ENCODE measurements around the gene SLC15A2. TPM values are rescaled to one million over a fixed set of nuclear protein-coding genes. Genes with fewer than 3 reads are reported as not detected.

SLC15A2 gene
- polyA plus RNA-seq, 3 donors = 8.3 to 22.0 (median 15.8) TPM

- no peak for DNase-seq
Measured at GRCh38 chr3:121975702-121976302, 81.6 kb downstream of the SLC15A2 start.

GRCh38 chr3:121976727-121977126 lies 82.5 kb downstream of the SLC15A2 start:
- no peak for DNase-seq

GRCh38 chr3:121979246-121979645 lies 85.0 kb downstream of the SLC15A2 start:
- DNase-seq = no peak

GRCh38 chr3:121979734-121980449 lies 85.7 kb downstream of the SLC15A2 start:
- DNase-seq = no peak

- no peak for DNase-seq
Measured at GRCh38 chr3:121980450-121980796, 86.2 kb downstream of the SLC15A2 start.

GRCh38 chr3:121981473-121981872 lies 87.3 kb downstream of the SLC15A2 start:
- DNase-seq = no peak

DNA sequence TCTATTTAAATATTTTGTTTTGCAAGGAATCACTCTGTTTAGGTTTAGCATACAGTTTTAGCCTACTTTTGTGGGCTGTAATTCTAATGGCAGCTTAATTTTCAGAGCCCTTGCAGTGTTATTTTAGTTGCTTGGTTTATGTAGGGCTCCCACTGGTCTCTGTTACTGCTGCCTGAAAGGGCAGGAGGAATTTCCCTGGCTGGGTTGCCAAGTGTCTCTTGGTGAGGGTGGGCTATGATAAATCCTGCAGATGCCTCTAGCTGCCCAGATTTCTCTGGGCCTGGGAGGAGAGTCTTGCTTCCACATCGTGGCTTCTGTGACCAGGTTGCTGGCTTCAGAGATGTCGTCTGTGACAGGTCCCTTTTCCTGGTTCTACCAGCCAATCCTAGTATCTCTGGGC lies 91.6 kb downstream of the SLC15A2 start:
- no peak for DNase-seq

GRCh38 chr3:121988146-121988545 lies 93.9 kb downstream of the SLC15A2 start:
- DNase-seq = no peak

DNA sequence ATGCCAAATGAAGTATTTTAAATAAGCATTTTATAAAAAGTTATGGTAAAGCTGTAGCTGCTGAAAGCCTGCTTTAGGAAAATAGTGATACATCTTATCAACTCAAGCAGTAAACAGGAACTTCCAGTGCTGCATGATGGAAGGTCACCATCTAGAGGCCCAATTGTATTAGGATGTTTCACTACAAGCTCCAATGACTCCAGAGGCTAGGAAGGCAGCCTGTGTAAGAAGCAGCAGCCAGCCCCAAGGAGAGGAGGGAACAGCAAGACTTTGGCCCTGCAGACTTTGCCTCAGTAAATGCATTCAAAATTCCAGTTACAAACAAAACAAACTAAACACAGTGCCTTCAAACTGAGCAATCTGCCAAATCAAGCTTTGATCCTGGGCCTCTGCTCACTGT lies 95.7 kb downstream of the SLC15A2 start:
- no peak for DNase-seq

DNA sequence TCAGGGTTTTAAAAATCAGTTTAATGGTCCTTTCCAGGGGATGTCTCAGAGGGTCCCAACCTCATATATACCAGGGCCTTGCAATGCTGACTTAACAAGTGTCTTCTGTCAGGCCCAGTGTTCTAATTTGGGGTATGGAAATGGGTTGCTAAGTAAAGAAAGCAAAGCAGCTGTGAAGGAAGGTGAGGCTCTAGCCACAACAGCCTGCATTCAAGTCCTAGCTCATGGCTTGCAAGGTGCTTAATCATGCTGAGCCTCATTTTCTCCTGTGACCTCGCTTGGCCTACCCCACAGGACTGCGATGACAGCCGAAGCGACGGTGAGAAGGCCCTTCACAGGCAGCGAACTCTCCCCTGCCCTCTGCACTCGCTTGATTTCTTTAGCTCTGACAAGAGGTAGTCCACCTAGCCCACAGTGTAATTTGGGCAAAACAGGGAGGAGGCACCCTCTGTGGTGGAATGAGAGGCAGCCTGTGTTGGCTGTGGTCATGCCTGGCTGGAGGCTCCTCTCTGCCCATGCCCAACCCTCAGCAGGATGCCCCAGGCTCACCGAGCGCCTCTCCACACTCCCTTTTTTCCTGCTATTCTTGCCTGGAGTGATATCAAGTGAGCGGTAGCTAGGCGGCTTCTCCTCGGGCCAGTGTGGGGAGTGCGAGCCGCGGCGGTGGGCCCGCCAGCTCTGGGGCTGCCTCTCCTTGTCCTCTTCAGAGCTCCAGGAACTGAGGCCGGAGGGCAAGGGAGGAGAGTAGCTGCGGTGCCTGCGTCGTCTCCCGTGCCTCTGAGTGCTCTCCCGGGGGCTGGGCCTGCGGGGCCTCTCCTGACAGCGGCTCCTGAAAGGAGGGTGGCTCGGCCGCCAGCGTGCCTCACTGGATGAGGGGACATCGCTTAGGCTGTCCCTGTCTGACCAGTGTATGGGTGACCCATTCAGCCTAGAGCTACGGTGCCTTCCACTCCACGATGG lies 98.7 kb downstream of the SLC15A2 start:
- no peak for DNase-seq

Other genes starting within 250 kb of the SLC15A2 start
- gene HCLS1, start 233.5 kb upstream of the SLC15A2 start, polyA plus RNA-seq (ENCODE audit: insufficient read length in 3 of 3) = 1 to 10 TPM; 4.9 to 6.7 (median 6.4) TPM
- gene GOLGB1, start 144.7 kb upstream of the SLC15A2 start, polyA plus RNA-seq (ENCODE audit: insufficient read length in 3 of 3) = 100 to 1,000 TPM in 1 of 3 donors, 10 to 100 TPM in 2; 81.9 to 104 (median 85.6) TPM
- gene IQCB1, start 59.3 kb upstream of the SLC15A2 start, polyA plus RNA-seq (ENCODE audit: insufficient read length in 3 of 3) = 10 to 100 TPM; 27.7 to 52.2 (median 40.0) TPM
- gene EAF2, start 59.2 kb upstream of the SLC15A2 start, polyA plus RNA-seq (ENCODE audit: insufficient read length in 3 of 3) = 1 to 10 TPM; 7.9 to 8.8 (median 7.9) TPM
- 1 to 10 TPM; 6.7 to 9.5 (median 8.5) TPM for gene ILDR1, start 127.8 kb downstream of the SLC15A2 start, polyA plus RNA-seq (ENCODE audit: insufficient read length in 3 of 3)
- 1 to 10 TPM; 1.1 to 1.5 (median 1.3) TPM for gene CD86, start 161.0 kb downstream of the SLC15A2 start, polyA plus RNA-seq (ENCODE audit: insufficient read length in 3 of 3)